Measurements from ENCODE around the gene CHST8.

The CHST8 gene

DNA sequence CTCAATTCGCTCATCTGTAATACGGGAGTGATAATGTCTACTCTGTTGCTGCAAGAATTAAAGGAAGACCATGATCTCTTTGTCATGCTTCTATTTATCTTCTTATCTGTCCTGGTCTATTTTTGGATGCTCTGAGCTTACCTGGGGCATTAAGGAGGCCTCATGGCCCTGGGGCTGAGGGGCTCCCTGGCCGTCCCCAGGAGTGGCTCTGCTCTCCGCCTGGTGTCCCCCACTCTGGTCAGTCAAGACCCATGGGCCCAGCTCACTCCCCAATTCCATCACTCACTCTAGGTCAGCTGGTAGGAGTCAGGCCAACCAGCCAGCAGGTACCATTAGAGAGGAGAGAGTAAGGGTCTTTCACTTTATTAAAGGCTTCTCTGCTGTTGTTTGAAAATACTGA lies 1.1 kb upstream of the CHST8 start:
- DNase-seq = no peak

DNA sequence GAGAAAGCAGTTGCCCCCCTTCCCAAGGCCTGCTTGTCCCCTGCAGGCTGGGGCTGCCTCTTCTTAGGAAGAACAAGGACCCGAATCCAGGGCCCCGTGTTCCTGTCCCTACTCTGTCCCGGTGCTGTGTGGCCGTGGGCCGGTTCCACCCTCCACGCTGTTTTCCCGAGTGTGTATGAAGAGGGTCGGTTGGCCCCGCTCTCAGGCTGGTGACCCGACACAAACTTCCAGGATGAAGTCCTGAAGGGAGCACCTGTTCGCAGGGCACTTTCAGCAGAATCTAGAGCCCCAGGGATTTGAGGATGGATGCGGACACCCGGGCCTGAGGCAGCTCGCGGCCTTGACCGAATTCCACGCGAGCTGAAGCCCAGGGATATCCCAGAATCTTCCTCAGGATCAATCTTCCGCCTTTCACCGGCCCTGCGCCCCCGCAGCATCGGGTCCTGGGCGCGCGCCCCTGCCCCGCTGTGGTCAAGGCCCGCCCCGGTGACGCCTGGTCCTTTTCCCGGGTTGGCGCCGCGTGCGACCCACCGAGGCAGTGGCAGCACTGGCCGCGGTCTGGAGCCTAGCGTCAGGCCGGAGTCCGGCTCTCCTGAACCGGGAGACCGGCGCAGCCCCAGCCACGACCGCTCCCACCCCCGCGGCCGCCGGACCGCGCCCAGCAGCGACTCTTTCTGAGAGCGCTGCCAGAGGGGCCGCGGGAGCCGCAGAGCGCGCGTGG lies 528 bp upstream of the CHST8 start:
- DNase-seq = no peak

DNA sequence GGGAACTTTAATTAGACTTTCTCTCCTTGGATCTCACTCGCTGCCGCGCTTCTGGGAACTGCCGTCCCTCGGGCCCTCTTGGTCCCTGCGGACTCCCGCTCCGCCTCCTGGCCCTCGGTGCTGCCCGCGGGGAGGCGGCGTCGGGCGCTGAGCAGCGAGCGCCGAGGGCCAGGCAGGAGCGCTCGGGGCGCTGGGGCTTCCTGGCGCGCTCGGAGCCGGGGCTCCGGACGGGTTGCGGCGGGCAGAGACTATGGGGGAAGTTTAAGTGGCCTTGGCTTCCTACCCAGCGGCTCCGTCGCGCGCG lies 704 bp downstream of the CHST8 start:
- no peak for DNase-seq

DNA sequence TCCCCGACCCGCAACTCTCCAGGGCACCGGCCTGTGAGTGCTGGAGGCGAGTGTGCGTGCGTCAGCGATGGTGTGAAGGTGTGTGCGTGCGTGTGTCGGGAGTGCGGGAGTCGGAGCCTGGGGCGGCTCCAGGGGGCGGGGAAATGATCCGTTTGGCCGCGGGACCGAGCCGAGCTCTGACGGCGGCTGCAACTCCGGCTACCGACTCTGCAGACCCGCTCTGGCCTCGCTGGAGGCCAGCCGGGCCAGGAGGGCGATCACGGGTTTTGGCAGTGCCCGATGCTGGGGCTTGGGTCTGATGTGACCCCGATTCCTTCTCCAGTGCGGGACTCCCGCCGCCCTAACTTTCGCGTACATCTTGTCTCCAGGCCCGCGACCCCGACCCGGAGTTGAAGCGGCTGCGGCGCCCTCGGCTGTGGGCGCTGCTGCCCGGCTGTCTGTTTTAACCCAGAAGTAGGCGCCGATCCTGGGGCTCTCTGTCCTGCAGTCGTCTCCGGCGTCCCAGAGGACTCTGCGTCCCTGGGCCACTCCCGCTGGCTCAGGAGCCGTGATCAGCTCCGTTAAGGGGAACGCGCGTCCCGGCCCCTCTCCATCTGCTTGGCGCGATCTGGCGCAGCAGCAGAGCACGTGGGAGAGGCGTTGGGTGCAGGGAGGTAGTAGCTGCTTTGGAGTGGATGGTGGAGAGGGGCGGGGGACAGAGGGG lies 1.2 kb downstream of the CHST8 start:
- no peak for DNase-seq

DNA sequence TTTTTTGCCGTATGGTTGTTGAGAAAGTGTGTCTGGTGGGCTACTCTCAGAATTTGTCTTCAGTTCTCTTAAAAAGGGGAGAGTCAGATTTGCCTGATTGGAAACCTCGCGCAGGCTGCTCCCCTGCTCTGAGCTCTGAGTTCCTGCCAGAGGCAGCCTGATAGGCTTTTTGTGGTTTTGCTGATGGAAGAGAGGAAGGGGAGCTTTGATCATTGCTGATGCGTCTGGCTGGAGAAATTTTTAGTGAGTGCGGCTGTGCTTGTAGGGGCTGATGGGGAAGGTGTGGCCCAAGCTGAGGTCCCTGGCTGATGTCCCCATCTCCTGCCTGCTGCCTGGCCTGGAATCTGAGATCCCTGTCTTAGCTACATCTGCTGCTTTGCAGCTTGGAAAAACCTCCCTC lies 2.8 kb downstream of the CHST8 start:
- no peak for DNase-seq

DNA sequence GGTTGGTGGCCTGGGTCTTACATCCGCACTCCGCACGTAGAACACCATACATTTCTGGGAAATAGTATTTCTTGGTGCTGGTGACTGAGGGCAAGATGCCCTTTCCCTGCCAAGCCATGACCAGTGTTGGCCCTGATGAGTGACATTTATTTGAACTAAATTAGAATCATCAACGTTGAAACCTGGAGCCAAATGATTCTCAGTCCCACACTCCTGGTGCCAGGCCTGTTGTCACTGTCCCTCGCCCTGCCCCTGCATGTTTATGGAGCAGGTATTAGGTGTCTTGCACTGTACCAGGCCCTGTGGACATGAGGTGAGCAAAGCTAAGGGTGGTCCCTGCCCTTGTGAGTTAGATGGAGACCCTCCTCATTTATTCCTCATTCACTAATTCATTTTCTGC lies 5.8 kb downstream of the CHST8 start:
- DNase-seq = no peak

DNA sequence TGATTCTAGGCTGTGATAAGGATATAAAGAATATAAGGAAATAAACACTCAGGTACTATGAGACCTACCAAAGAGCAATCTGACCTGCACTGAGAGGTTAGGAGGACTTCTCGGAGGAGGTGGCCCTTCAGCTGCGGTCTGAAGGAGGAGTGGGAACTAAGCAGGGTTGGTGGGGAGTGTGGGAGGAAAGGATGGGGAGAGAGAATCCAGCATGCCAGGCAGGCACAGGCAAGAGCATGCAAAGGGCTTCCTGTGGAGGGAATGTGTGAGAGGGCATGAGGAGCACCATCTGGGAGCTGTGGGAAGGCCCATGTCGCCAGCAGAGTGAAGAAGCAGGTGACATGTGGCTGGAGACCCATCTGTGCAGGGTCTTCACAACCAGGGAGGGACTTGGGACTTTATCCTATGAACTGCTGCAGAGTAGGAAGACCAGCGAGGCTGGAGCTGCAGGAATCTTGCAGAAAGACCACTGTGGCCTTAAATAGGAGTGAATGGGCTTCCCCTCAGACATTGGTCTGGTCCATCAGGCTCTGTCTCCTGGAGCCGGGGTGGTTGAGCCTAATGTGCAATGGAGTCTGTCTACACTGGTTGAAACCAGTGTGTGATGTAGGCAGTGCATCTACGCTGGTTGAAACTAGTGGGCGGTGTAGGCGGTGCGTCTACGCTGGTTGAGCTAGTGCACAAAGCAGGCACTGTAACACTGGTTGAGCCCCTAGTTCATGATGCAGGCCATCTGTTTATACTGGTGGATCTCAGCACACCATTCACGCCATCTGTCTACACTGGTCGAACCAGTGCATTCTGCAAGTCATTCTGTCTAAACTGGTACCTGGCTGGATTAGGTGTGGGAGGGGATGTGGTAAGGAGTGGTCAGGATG lies 6.4 kb downstream of the CHST8 start:
- DNase-seq = no peak

DNA sequence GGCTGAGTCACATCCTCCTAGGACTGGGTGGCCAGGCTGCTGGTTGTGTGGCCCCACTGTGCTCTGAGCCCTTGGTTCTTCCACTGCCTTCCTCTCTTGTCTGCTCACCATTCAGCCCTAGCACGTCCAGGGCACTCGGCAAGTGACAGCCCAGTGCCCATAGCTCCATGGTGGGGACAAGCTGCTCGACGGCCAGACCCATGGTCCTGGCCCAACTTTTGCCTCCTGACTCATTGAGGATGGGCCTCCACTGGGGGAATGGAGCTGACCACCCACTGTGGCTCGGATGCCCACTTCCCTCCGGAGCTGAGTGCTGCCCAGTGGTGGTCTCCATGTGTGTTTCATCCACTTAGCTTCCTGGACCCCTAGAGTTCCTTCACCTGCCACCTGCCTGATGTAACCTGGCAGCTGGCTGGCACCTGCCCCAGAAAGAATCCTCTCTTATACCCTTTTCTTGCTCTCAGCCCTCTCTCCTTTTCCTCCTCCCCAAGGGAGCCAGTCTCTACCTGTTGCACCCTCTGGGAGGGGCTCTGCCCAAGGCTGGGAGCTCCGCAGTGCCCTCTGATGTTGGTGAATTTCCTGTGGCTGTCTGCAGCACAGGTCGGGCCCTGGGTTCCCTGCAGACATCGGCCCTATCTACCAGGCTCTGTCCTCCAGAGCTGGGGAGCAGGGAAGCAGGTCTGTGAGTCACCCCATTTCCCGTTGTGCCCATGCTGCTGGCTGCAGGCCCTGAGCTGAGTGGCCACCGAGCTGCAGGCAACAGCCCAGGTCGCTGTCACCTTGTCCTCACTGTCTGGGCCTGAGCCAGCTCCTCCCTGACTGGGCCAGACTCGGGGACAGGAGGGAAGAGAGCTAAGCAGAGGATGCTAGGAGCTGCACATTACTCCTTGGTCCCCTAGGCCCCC lies 7.4 kb downstream of the CHST8 start:
- no peak for DNase-seq

DNA sequence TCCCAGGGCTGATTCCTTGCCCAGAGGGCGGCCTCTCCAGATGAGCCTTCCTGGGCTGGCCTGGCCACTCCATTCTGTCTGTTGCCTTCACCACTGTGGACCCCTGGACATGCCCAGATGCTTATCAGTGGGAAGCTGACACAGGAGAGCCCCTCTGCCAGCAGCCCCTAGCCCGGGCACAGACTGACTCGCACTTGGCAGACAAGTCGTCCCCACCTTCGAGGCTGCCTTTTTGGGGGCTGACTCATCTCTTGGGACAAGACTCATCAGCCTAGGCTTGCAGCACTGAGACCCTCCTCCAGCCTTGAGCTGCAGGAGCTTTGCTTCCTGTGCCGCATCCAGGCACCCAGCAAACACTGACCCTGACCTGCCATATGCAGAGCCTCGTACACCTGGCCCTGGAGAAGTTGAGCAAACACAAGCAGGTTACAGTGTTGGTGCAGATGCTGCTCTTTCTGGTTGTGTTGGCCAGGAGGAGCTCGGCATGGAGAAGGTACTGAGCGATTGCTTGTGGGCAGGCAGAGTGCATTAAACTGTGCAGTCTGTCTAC lies 8.1 kb downstream of the CHST8 start:
- DNase-seq = no peak

DNA sequence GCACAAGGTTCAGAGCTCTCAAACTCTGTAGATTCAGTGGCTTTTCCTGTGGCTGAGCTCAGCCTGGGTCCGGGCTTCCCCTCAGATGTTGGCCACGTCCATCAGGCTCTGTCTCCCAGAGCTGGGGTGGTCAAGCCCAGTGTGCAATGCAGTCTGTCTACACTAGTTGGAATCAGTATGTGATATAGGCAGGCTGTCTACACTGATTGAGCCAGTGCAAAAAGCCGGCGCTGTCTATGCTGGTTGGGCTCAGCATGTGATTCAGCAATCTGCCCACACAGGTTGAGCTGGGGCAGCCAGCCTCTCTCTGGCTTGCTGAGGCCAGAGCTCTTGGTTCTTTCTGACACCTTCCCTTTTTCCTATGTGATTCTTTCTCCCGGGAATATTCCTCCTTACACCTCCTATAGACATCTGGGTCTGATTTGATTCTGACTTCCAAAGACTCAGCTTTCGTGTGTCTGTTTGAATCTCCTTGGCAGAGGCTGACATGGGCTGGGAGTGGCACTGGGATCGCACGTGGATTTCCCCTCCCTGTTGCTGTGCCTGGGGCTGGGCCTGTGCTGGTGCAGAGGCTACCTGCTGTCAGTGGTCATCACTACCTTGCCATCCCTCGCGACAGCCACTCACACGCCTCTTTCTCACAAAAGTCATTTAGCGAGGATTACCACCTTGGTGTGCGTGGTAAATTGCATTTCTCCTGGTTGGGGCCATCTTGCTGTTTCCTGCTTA lies 9.3 kb downstream of the CHST8 start:
- no peak for DNase-seq

DNA sequence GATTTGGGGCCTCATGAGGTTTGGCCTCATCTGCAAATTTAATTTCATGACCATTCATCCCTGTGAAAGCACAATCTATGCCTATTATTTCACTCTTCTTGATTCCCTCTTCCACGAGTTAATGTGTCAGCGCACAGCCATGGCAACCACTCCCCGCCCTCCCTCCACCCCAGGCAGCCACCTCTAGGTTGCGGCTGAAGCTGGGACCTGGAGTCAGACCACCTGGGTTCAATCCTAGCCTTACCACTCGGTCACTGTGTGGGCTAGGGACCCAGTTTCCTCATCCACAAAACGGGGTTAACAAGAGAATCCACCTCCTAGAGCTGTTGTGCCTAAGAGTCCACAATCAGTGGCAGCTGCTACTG lies 9.8 kb downstream of the CHST8 start:
- DNase-seq = no peak

DNA sequence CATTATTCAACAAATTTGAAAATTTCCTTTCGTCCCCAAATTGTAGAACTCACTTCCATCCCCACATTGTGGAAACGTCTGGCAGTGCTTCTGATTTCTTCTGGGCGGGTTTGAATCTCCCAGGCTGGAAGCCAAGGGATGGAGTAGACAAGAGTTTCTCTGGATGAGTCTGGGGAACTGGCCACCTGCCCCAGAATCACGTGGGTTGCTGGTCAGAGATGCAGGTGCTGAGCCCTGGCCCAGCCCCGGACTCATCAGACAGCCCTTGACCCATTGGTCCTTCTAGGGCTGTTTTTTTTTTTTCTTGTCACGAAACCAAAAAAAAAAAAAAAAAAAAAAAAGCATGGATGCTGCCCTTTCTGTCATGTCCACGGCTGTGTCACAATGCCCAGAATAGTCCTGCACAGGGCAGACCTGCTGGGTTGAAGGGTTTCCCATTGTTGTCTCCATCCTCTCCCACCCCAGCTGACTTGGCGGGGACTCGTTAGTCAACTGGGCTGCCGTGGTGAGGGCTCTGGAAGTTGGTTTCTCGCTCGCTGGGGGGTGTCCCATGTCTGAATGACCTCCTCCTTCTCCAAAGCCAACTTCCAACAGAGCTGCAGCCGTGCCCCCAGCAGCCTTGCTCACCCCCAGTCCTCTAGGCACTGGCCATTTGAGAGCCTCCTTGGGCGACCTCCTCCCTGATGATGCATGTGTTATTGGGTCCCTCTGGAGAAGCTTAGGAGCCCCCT lies 12.8 kb downstream of the CHST8 start:
- DNase-seq = no peak

DNA sequence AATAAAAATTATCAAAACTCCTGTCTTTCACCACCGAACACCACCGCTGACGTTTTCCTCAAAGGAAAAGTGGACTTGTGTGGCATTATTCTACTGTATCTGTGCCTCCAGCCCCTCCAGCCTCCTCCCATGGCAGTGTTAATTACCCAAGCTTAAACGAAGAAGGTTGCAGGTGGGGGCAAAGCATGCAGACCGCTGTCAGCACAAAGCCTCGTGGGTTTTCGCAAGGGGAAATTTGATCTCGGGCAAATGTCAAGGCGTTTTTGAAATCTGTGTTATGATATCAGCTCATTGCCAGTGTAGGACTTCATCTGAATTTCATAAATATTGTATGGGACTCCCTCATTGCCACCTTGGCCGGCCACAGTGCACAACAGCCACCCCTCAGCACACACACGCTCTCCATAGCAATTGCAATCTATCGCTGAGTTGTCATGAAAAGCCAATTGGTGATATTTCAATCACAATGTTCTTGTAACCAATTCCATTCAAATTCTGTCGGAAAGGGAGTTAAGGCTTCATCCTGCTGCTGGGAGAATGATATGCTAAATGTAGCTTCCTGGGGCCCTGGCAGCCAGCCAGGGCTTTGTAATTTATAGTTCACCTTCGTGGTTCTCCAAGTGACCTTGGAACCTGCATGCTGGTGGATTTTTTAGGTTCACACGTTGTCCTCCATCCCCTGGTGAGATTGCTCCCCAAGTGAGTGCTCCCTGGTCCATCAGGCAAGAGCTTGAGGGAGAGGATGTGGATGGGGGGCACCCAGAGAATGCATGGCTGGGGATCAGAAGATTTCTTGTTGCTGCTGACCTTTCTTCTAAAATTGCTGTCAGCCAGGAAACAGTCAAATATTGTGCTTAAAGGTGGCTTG lies 16.6 kb downstream of the CHST8 start:
- no peak for DNase-seq

DNA sequence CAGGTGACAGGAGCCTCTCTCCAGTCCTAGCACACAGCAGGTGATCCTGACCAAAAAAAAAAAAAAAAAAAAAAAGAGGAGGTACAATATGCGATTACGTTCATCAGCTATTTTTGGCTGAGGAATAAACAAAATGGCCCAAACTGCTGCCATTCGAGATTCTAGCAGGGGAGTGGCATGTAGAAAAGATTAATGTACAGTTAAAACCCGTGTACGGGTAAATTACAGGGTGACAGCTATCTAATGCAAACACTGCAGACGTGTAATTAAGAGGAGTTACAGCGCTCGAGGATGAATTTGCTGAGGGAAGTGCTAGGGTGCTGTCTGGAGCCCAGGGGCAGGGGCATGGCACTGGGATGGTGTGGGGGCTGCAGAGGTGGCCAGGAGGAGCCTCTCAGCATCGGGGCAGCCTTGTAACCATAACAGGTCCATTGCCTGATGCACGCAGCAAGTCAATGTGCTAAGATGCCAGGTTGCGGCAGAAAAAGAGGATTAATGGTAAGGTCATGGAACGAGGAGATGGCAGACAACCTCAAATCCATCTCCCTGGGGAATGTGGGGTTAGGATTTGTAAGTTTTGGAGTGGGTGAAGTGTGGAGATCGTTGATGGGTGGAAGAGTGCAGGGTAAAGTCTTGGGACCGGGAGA lies 17.4 kb downstream of the CHST8 start:
- DNase-seq = no peak

DNA sequence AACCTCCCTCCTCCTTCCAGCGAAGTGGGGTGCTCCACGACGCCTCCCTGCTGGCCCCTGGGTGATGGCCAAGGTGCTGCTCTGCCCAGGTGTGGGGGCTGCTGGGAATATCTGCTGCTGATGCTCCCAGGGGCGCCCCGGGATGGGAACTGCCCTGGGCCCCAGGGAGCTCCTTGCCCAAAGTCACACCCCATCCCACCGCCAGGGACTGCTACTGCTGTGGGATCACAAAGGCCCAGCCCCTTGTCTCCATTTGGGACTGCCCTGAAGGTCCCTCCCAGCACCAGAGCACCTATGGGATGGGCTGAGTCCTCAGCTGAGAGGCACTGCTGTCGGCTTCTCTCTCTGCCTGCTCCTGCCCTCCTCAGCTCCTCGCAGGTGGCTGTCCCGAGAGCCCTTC lies 19.0 kb downstream of the CHST8 start:
- DNase-seq = no peak

DNA sequence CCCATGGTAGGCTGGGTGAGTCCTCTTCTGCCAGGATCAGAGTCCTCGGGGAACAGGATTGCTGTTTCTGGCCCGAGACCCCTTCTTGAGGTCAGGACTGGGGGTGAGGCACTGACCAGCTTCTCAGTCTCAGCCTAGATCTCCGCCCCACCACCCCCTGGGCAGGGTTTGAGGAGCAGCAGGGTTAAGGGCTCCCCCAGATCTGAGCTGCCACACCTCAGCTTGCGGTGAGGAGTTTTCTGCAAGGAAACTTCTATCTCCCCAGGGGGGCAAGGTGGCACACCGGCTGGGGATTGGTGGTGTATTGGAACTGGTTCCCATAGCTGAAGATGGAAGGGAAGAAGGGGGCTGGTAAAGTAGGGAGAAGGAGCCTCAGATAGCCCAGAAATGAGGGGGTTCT lies 19.5 kb downstream of the CHST8 start:
- DNase-seq = no peak

DNA sequence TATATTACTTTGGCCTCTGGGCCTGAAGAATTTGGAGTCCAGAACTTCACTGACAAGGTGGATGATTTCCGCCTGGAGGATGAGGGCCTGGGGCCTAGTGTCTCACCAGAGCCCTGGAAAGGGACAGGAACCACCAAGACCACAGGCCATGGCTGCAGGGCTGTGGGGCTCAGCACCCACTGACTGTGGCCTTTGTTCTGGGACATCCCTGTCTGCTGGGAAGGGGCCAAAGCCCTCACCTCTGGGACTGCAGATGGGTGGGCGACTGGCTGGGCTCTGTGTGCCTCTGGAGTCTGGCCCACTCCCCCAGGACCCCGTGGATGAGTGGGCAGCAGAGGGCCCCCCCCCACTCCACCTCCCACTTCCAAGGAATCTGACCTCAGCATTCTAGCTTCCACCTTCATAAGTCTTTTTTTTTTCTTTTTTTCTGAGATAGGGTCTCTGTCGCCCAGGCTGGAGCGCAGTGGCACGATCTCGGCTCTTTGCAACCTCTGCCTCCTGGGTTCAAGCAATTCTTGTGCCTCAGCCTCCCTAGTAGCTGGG lies 20.3 kb downstream of the CHST8 start:
- no peak for DNase-seq

DNA sequence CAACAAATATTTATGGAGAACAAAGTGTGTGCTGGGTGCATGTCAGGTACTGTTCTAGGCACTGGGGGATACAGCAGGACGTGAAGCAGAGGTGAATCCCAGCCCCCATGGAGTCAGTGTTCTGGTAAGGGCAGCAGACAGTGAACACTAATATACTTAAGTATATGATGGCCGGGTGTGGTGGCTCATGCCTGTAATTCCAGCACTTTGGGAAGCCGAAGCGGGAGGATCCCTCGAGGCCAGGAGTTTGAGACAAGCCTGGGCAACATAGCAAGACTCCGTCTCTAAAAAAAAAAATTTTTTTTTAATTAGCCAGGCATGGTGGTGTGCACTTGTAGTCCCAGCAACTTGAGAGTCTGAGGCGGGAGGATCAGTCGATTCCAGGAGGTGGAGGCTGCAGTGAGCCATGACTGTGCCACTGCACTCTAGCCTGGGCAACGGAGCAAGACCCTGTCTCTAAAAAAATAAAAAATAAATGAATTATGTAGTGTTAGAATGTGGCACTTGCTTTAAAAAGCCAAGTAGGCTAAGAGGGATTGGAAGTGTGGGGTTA lies 22.6 kb downstream of the CHST8 start:
- DNase-seq = no peak

DNA sequence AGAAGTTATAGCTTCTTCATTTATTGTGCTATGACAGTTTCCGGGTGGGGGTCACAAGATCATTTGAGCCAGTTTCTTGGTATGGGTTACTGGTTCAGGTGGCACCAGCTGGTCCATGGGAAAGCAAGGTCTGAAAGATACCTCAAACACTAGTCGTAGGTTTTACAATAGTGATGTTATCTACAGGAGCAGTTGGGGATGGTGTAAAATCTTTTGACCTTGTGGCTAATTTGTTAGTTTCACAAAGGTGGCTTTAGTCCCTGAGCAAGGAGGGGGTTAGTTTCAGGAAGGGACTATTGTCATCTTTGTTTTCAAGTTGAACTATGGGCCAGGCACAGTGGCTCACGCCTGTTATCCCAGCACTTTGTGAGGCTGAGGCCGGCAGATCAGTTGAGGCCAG lies 24.6 kb downstream of the CHST8 start:
- no peak for DNase-seq
